ENCODE measurements around the gene BCL7B. TPM values are rescaled to one million over a fixed set of nuclear protein-coding genes. Genes with fewer than 3 reads are reported as not detected.

Gene BCL7B
- polyA plus RNA-seq, 1 donor (not counting 4 experiments of a cell fraction or from before 2014, with no cell fraction given) = 41.0 TPM

- Histone ChIP-seq H3K9ac (ENCODE audit: control insufficient read depth, extremely low read depth, insufficient read depth, low read length) (peak overlapping the region; percentile 86), H3K4me3 (ENCODE audit: control insufficient read depth in 2 of 3, extremely low read depth in 1 of 3, insufficient read depth in 2 of 3, low read depth in 1 of 3, low read length in 3 of 3) (peak overlapping the region; percentile 58 to 92 (median 88)), H3K4me1 (ENCODE audit: control insufficient read depth, extremely low read depth, insufficient read depth, low read length) (peaks cover 21% of the 10 kb centered on the region), H3K36me3 (ENCODE audit: control insufficient read depth in 2 of 2, extremely low read depth in 1 of 2, insufficient read depth in 2 of 2, low read length in 2 of 2) (peaks cover 0 to 14% of the 10 kb centered on the region in 2 experiments), H3K27me3 (ENCODE audit: control insufficient read depth, extremely low read depth, insufficient read depth, low read length) (no peaks in the 10 kb centered on the region), H3K79me2 (ENCODE audit: control insufficient read depth, insufficient read depth, low read length) (peaks cover 53% of the 10 kb centered on the region), H3K27ac (ENCODE audit: control insufficient read depth, insufficient read depth, low read length) (peak overlapping the region; percentile 67), H3K9me1 (ENCODE audit: control insufficient read depth, extremely low read depth, insufficient read depth, low read length) (no peaks in the 10 kb centered on the region), H3K9me3 (ENCODE audit: control insufficient read depth, low read depth, low read length) (no peaks in the 10 kb centered on the region), H4K20me1 (ENCODE audit: control insufficient read depth, extremely low read depth, insufficient read depth, low read length) (peaks cover 11% of the 10 kb centered on the region), H2AFZ (ENCODE audit: control insufficient read depth, low read length) (no peak overlapping the region), H3K4me2 (ENCODE audit: control insufficient read depth, extremely low read depth, insufficient read depth, low read depth, low read length) (peak overlapping the region; percentile 100)
- DNase-seq (ENCODE audit: low read depth, low spot score) (no peak), FAIRE-seq (no peak)
- TF ChIP-seq EZH2 (IDR thresholded peaks at IDR 0.05; ENCODE audit: low read length) (no peak), CTCF (optimal IDR thresholded peaks at IDR 0.05 in 1 of 3, IDR thresholded peaks at IDR 0.05 in 1 of 3, conservative IDR thresholded peaks at IDR 0.05 in 1 of 3; ENCODE audit: extremely low read depth in 1 of 3, insufficient read depth in 2 of 3, low read length in 3 of 3) (no peak)
- dilution Hi-C loops (cut with MboI; ENCODE audit: extremely low pct_ligation_motif_present, low sequenced_read_pairs) = no loop called here
Observed at GRCh38 chr7:73520673-73521635, 36.5 kb downstream of the BCL7B start.

- Histone ChIP-seq H2AFZ (ENCODE audit: control insufficient read depth, low read length) (no peak overlapping the region), H3K79me2 (ENCODE audit: control insufficient read depth, insufficient read depth, low read length) (peaks cover 62% of the 10 kb centered on the region), H3K4me2 (ENCODE audit: control insufficient read depth, extremely low read depth, insufficient read depth, low read depth, low read length) (peak overlapping the region; percentile 100), H3K36me3 (ENCODE audit: control insufficient read depth in 2 of 2, extremely low read depth in 1 of 2, insufficient read depth in 2 of 2, low read length in 2 of 2) (peaks cover 2 to 21% of the 10 kb centered on the region in 2 experiments), H4K20me1 (ENCODE audit: control insufficient read depth, extremely low read depth, insufficient read depth, low read length) (peaks cover 11% of the 10 kb centered on the region), H3K9ac (ENCODE audit: control insufficient read depth, extremely low read depth, insufficient read depth, low read length) (peak overlapping the region; percentile 86), H3K4me1 (ENCODE audit: control insufficient read depth, extremely low read depth, insufficient read depth, low read length) (peaks cover 21% of the 10 kb centered on the region), H3K9me1 (ENCODE audit: control insufficient read depth, extremely low read depth, insufficient read depth, low read length) (no peaks in the 10 kb centered on the region), H3K27ac (ENCODE audit: control insufficient read depth, insufficient read depth, low read length) (peak overlapping the region; percentile 67), H3K9me3 (ENCODE audit: control insufficient read depth, low read depth, low read length) (no peaks in the 10 kb centered on the region), H3K27me3 (ENCODE audit: control insufficient read depth, extremely low read depth, insufficient read depth, low read length) (no peaks in the 10 kb centered on the region), H3K4me3 (ENCODE audit: control insufficient read depth in 2 of 3, extremely low read depth in 1 of 3, insufficient read depth in 2 of 3, low read depth in 1 of 3, low read length in 3 of 3) (peak overlapping the region; percentile 58 to 92 (median 88))
- FAIRE-seq (no peak), DNase-seq (ENCODE audit: low read depth, low spot score) (no peak)
- dilution Hi-C loops (cut with MboI; ENCODE audit: extremely low pct_ligation_motif_present, low sequenced_read_pairs) = no loop called here
- TF ChIP-seq CTCF (optimal IDR thresholded peaks at IDR 0.05 in 1 of 3, IDR thresholded peaks at IDR 0.05 in 1 of 3, conservative IDR thresholded peaks at IDR 0.05 in 1 of 3; ENCODE audit: extremely low read depth in 1 of 3, insufficient read depth in 2 of 3, low read length in 3 of 3) (no peak), EZH2 (IDR thresholded peaks at IDR 0.05; ENCODE audit: low read length) (no peak)
Observed at GRCh38 chr7:73519867-73520672, 37.4 kb downstream of the BCL7B start.
